ENCODE measurements around the gene CEP104.

Gene CEP104

DNA sequence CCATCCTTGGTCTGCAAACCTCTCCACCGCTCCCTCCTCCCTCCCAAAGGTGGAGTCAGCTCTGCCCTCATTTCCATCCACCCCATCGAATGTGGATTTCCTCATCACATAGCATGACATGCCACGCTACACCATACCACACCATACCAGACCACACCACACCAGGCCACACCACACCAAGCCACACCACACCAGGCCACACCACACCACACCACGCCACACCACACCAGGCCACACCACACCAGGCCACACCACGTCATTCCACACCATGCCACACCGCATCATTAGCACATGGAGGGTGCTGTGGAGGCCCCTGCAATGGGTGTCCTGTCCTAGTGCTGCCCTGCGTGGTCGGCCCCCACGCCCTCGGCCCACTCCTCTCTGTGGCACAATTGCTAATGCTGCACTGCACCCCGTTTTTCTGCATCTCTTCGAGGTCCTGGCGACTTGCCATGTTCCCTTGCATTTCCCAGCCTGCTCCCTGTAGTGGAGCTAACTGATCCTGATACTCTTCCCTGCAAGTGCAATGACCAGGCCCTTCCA is 11.5 kb upstream of the CEP104 start:
- DNase-seq (ENCODE audit: low spot score) = no peak

DNA sequence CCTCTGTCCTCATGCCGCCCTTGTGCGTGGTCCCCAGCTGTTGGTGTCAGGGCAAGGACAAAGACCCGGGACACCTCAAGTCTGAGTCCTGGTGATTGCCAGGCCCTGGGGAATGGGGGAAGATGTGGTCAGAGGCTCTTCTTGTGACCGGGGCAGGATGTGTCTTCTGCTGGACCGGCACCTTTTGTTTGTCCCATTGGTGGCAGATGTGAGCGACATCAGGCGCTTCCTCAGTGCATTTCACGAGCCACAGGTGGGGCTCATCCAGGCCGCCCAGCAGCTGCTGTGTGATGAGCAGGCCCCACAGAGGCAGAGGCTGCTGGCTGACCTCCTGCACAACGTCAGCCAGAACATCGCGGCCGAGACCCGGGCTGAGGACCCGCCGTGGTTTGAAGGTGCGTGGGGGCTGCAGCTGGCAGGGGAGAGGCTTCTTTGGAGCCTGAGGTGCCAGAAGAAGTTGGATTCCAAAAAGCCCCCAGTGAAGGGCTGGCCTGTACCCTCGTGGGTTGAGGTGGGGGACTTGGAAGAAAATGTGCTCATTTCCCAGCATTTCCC is 8.7 kb upstream of the CEP104 start:
- no peak for DNase-seq (ENCODE audit: low spot score)

DNA sequence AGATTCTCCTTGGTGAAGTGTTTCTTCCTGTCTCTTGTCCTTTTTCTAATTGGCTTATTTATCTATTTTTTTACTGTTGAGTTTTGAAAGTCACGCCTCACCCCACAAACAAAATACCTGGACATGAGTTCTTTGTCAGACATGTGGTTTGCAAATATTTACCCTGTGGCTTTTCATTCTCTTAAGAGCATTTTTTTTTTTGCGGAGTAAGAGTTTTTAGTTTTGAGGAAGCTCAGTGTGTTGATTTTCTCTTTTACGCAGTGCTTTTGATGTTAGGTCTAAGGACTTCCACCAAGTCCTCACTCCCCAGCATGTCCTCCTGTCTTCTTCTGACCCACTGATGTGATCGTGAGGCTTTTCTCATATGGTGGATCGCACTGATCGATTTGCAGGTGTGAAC is 7.9 kb upstream of the CEP104 start:
- DNase-seq (ENCODE audit: low spot score) = no peak

DNA sequence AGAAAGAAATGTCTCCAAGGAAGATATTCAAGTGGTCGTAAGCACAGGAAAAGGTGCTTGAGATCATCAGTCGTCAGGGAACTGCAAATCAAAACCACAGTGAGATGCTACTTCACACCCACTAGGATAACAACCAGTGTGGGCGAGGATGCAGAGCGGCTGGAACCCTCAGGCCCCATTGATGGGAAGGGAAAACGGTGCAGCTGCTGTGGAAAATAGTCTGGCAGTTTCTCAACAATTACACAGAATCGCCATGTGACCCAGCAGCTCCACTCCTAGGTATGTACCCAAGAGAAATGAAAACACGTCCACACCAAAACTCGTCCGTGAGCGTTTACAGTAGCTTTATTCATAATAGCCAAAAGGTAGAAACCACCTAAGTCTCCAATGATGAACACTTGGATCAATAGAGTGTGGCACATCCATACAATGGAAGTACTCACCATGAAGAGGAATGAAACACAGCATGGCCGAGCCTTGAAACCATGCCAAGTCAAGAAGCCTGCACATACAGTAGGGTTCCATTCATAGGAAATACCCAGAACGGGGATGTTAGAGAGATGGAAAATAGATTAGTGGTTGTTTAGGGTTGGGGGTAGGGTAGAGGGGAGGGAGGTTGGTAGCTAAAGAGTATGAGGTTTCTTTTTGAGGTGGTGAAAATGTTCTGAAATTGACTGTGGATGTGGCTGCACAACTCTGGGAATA is 6.4 kb upstream of the CEP104 start:
- DNase-seq (ENCODE audit: low spot score) = no peak

DNA sequence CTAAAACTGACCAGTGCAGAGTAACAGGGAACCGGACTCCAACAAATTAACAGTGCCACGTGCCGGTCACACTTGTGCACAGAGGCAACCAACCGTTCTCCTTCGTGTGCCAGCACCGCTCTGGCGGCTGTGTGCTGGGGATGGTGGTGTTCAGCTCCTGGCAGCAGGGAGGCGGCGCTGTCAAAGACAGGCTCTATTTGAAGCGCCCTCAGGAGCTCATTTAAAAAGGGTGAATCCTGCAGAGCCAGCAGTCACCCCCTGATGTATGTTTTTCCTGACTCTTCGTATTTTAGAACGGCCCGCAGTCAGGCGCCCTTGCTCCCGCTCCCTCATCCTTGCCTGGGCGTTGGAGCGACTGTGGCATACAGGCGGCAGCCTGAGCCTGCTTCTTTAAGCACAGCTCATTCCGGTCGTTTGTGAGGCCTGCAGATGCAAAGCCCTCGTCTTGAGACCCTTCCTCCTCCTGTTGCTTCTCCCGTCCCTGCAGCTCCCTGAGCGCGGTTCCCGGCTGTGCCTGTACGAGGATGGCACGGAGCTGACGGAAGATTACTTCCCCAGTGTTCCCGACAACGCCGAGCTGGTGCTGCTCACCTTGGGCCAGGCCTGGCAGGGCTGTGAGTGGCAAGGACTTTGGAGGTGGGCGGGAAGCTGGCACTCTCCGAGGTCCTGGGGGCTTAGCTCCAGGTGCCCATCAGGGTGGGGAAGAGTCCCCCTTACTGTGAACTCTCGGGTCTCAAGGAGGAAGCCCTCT is 1.4 kb upstream of the CEP104 start:
- DNase-seq (ENCODE audit: low spot score) = peak; percentile 32

DNA sequence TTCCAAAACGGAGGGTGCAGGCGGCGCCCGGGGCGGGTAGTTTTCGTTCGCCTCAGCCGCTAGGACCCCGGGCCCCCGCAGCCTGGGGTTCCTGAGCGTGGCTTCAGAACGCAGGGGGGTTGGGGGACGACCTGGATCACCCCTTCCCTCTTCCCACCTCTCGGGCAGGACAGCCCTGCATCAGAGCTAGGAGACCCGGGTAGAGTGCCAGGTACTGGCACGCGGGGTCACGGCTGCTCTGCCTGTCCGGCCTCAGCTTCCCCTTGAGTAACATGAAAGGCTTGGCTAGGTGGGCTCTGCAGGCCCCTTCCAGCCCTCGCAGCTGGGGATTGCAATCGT is 749 bp upstream of the CEP104 start:
- DNase-seq (ENCODE audit: low spot score) = peak; percentile 21

DNA sequence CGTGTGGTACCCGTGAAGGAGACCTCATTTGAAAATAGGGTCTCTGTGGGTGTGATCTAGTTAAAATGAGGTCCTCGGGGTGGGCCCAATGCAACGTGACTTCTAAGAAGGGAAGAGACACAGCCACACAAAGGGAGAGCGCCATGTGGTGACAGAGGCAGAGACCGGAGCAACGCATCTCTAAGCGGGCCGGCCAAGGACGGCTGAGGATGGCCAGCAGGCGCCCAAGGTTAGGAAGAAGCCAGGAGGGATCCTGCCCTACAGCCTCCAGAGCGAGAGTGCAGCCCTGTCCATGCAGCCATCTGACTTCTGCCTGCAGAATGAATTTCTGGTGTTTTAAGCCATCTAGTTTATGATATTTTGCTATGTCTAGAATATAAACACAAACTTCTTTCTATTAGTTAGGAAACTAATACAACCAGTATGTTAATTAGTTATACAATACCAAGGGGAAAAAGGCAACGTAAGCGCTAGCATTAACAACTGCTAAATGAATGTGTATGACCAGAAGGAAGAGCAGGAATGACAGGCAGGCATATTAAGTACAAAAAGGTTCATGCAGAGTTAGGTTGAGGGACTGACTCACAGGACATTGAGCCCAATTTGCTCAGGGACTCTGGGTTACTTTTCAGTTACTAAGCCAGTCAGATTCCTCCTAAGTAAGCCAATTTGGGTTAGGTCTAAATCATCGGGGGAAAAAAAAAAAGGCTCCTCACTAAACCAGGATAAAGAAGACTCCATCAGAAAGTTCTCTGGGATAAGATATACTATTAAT is 4.1 kb downstream of the CEP104 start:
- no peak for DNase-seq (ENCODE audit: low spot score)

DNA sequence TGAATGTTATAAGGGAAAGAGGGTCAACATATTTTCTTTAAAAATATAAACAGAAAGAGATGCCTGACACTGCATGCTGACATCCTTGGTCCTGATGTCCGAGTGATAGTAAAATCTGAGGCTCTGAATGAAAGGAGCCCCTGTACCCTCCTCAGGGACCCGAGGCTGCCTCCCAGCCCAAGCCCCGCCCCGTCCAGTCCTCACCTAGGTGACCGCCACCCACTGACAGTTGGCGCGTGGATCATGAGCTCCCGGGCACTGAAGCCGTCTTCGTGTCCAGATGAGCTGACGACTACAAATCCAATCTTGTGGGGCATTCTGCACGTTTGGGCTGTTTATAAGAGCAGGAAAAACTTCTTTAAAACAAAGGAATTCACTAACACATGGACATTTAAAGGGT is 4.9 kb downstream of the CEP104 start:
- no peak for DNase-seq (ENCODE audit: low spot score)

DNA sequence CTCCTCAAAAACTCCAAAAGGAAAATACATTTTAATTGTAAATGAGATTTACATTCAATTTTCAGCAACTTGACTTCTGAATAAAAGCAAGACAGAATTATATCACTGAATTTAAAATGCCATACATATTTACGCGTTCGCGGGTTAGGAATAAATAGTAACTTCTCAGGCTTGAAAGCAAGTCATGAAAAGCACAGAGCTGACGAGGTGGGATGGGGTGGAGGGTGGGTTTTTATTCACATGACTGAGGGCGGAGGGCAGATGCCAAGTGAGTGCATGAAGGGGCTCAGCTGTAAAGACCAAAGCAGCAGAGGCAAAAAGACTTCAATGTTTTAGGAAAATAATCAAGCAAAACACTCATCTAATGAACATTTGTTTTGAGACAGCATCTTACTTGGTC is 5.7 kb downstream of the CEP104 start:
- no peak for DNase-seq (ENCODE audit: low spot score)

DNA sequence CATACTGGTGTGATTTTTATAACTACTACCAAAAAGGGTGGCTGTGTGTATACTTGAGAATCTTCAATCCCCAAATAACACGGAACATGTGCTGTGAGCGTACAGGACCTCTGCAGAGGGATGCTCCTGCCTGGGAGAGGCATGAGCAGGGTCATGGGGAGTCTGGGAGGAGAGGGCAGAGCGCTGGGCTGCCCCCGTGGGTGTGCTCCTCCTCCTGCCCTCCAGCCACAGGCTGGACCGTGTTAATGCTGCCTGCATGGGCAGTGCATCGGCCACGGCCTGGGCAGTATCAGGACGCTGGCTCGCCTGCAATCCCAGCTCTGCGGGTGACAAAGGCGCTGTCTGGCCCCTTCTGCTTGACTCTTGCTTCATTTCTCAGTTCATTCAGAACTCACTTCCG is 6.2 kb downstream of the CEP104 start:
- no peak for DNase-seq (ENCODE audit: low spot score)

DNA sequence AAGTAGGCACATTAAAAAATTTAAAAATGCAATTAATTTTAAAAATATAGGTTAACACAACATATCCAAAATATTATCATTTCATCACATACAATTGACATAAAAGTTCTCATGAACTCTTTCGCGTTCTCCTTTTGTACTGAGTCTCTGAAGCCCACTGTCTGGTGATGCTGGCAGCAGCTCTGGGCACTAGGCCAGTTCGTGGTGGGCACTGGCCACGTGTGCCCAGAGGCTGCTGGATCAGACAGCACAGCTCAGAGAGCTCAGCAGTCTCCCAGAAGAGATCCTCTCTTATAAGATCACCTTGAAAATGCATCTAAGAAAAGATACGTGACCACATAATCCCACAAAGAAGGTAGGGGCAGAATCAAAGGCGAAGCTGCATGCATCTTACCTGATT is 9.9 kb downstream of the CEP104 start:
- DNase-seq (ENCODE audit: low spot score) = no peak

DNA sequence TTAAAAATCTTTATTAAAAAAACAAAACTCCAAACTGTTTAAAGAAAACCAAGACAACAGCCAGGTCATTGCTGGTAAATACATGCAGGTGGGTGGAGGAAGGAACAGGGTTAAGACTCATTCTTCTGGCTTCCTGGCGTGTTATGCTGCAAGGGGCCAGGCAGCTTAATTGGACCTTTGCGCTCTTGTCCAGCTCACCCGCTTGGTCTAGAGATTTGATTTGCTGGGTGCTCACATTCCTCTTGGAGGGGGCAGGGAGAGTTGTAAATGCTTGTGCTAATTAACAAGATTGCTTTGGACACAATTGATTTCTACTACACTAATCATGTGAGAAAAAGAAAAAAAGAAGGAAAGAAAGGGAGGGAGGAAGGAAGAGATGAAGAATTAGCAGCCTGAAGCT is 10.5 kb downstream of the CEP104 start:
- DNase-seq (ENCODE audit: low spot score) = no peak

DNA sequence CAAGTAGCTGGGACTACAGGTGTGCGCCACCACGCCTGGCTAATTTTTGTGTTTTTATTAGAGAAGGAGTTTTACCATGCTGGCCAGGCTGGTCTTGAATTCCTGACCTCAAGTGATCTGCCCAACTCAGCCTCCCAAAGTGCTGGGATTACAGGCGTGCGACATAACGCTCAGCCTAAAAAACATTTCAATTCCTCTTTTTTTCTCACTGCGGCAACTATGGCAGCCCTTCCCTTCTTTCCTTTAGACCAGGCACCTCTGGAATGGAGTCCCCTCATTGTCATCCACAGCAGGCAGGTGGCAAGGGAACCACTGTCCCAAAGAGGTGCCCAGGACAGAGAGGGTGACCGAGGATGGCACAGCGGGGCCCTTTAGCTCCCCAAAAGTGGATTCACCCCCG is 14.1 kb downstream of the CEP104 start:
- DNase-seq (ENCODE audit: low spot score) = no peak

DNA sequence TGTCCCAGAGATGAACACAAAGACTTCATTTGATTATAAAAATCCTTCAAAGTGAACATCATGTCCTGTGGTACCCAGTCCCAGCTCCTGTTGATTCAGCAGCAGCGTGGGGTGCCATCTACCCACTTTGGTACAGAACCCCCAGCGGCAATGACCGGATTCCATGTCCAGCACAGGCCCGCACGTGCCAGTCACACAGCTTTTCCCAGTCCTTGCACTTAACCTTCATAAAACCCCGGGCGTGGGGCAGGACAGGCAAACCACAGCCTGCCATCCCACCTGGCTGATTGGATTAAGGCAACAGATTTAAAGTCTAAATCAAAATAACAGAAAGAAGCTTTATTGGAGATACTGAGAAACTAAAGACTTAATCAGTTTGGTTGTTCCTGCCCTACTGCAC is 15.5 kb downstream of the CEP104 start:
- no peak for DNase-seq (ENCODE audit: low spot score)

DNA sequence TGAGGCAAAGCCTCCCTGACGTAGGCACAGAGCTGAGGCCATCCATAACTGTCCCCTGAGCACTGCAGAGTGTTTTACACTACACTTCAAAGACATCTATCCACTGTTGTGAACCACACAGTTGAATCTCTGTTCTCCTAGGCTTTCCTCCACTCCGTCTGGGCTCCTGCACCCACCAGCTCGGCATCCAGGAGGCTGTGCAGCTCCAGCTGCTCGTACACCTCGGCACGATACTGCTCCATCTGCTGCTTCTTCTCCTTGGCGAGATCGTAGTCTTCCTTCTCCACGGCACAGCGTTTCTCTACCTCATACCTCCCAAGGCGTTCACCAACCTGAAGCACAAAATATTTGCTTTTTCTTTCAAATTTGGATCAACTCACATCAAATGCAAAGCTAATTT is 18.2 kb downstream of the CEP104 start:
- DNase-seq (ENCODE audit: low spot score) = no peak

DNA sequence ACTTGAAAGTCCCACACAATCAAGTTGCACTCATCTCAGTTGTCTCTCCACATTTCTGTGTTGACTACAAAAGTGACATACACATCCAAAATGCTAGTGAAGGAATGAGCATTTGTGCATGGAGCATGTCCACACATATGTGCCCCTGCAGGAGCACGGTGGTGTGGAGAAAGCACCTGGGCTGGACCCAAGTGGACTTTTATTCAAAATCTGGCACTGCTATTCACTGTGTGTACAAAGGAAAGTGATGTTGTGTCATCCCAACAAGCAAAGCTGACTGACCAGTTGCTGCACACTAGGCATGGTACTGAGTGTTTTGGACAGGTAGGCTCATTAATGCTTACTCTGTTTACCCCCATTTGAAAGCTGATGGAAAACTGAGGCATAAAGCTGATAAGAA is 19.3 kb downstream of the CEP104 start:
- no peak for DNase-seq (ENCODE audit: low spot score)

DNA sequence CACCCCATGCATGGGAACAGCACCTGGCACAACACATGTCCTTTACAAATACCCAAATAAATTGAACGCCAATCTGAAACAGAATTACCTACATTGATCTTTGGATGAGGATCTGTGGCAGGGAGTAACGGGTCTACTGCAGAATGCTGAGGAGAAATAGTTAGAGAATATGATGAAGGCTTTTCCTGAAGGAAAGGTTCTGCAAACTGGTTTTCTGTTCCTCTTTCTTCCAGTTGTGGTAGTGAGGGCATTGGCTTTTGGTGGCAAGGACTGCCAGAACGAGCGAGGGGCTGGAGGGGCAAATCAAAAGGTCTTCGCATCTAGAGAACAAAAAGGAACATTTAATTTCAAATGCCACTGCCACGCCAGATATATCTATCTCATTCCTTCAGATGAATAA is 19.8 kb downstream of the CEP104 start:
- DNase-seq (ENCODE audit: low spot score) = no peak

DNA sequence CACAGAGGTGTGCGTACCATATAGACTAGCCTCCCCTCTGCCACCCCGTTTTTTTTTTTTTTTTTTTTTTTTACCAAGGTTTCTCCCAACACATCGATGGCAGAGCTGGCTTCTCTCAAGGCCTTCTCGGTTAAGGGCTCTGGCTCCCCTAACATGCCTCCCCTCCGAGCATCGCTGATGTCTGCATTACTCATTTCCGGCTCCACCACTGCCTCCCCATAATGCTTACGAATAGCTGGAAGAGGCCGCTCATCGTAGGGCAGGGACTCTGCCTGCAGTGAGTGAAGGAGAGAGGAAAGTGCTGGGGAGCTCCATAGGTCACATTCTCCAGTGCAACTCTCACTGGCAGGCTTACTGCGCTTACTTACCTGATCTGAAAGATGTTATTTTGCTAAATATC is 20.6 kb downstream of the CEP104 start:
- DNase-seq (ENCODE audit: low spot score) = no peak

DNA sequence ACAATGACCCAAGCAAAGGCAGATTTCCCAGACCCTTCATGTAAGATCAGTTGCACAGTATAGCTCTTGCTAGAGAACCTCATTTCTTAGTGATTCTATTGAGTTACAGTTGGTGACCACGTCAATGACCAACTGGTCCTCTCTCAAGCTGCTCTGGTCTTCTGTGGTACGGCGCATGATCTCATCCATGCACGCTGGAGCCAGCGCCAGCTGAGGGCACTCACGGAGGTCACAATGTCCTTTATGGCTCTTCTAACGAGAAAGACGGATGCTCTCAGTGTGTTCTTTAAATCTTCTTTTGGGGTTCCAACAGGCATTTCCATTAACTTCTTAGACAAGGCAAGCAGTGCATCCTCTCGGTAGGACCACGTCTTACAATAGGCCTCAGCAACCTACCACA is 22.3 kb downstream of the CEP104 start:
- no peak for DNase-seq (ENCODE audit: low spot score)

DNA sequence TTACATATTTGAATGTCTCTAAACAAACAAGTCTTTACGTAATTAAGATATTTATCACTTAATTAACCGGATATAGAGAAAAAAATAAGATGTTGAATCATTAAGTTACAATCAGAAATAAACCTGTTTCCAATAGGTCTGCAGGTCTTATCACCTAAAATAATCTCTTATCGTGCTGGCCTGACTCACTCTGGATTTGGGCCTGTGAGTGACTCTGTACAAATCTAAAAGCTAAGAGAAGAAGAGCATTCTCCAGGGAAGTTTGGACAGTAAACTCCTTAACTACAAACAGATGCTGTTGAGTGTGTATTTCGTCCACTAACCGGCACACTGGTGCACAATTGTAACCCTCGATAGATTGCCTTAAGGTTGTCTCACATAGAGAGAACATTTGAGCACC is 25.3 kb downstream of the CEP104 start:
- no peak for DNase-seq (ENCODE audit: low spot score)

DNA sequence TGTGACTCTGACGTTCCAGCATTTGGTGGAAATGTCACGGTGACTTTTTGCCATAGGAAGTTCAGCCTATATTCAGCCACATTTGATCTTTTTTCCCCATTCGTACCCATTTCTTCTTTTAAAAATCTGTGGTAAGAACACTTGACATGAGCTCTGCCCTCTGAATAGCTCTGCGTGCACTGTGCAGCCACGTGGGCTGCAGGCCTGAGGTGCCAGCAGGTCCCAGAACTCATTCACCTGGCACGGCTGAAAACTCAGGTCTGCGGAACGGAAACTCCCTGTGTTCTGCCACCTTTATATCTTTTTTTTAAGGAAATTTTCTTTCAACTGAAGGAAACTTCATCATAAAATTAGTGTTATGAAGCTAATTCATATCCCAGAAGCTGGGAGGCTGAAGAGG is 28.6 kb downstream of the CEP104 start:
- no peak for DNase-seq (ENCODE audit: low spot score)

DNA sequence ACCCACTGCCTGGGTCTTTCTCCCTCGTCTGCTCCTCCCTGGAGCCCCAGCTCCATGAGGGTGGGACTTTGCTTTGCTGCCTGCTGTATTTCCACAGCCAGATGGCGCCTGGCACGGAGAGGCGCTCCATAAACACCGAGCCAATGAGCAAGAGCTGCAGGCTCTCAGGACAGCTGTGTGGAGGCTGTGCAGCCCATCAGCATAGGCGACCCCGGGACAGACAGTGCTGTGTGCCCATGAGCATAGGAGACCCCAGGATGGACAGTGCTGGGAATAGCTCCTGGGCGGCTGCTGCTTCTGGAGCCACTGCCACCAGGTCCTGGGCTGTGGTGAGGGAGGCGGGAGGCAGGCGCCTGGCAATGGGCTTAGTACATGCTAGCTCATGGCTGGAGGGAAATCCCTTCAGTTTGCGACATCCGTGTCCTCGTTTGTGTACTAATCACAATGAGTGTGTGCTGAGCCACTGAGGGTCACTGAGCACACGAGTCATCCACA is 29.2 kb downstream of the CEP104 start:
- DNase-seq (ENCODE audit: low spot score) = no peak

DNA sequence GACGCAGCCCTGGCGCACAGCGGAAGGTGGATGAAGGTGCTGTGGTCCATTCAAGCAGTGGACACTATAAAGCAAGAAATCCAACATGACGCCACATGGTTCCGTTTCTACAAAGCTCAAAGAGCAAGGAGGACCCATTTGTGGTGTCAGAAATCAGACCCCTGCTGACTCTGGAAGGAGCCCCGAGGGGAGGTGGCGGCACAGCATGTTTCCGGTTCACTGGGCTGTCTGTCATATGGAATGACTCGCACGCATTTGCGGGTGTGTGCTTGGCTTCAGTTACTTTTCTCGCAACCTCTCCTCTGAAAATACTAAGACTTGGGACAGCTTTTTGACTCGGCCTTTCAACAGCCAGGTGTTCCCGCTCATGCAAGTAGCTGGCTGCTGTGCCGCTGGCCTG is 31.7 kb downstream of the CEP104 start:
- DNase-seq (ENCODE audit: low spot score) = no peak

Data from HuH-7 (cell line).